Endothelial cell of umbilical vein (primary cell): ENCODE results near the gene ZNF672. TPM values are rescaled to one million over a fixed set of nuclear protein-coding genes. Genes with fewer than 3 reads are reported as not detected.

Experiments
- BruUV-seq: library from RNA; stranded (reverse); fragments of 400-500 nt; replicated peaks from 2 replicates; lab custom pipeline; 2021; lab: Mats Ljungman, UMichigan
- CTCF ChIA-PET: fragments of 300-600, 350-600 bp; sonication (Branson Sonifier 250); formaldehyde crosslinking; loops from one replicate; lab custom pipeline; 2021; ENCODE audit warnings: antibody characterized with exemption, inconsistent platforms; lab: Charles Lee
- POLR2A ChIA-PET: fragments of 300-600, 350-600 bp; sonication (Branson Sonifier 250); formaldehyde crosslinking; loops from one replicate; lab custom pipeline; 2021; ENCODE audit warnings: antibody characterized with exemption, inconsistent platforms; lab: Charles Lee
- DNase-seq: peaks from one replicate; pipeline ENCODE4 v3.0.0-alpha.2; 2011; ENCODE audit warnings: low read depth, low spot score
- FAIRE-seq: peaks from 2 replicates; lab custom pipeline; 2011; peaks lifted over from hg19 to GRCh38; lab: Jason Lieb, UNC
- H2AFZ ChIP-seq: 2 replicates; pipeline ENCODE4 v1.6.0; 2012; ENCODE audit warnings: low read depth, low read length, control low read depth, inconsistent platforms
- H3K27ac ChIP-seq: 2 replicates; pipeline ENCODE4 v1.5.1; 2011; ENCODE audit warnings: low read depth, mild to moderate bottlenecking, control low read depth, low read length, moderate library complexity; ENCODE audit not compliant: insufficient read depth
- H3K27me3 ChIP-seq, 2 experiments: 2 replicates each; pipeline versions ENCODE4 v1.6.0 to v1.6.1; 2011; ENCODE audit warnings: low read length in 2 of 2, mixed read lengths in 1 of 2; ENCODE audit not compliant: control insufficient read depth in 2 of 2, insufficient read depth in 2 of 2
- H3K36me3 ChIP-seq, 2 experiments: 2 replicates in 1 of 2; 3 replicates in 1 of 2; pipeline ENCODE4 v1.5.1; 2011; ENCODE audit warnings: low read length in 2 of 2, mild to moderate bottlenecking in 1 of 2, moderate library complexity in 1 of 2; ENCODE audit not compliant: control insufficient read depth in 2 of 2, insufficient read depth in 2 of 2; ENCODE audit errors: extremely low read depth in 1 of 2
- H3K4me1 ChIP-seq: 3 replicates; pipeline ENCODE4 v1.5.1; 2011; ENCODE audit warnings: mild to moderate bottlenecking, low read length; ENCODE audit not compliant: control insufficient read depth, insufficient read depth; ENCODE audit errors: extremely low read depth
- H3K4me2 ChIP-seq: 2 replicates; pipeline ENCODE4 v1.6.1; 2011; ENCODE audit warnings: low read length, control low read depth, mixed read lengths; ENCODE audit not compliant: insufficient read depth
- H3K4me3 ChIP-seq, 3 experiments: fragments of 200-600 bp in 1 of 3; sonication (generic), shearing (Covaris generic) in 1 of 3; replicated peaks in 1 of 3; 2 replicates each; pipeline ENCODE4 v1.5.1; 2011 to 2016; ENCODE audit warnings: control low read depth in 3 of 3, low read length in 3 of 3, mild to moderate bottlenecking in 2 of 3, inconsistent platforms in 1 of 3, low read depth in 1 of 3, moderate library complexity in 1 of 3; ENCODE audit not compliant: insufficient read depth in 1 of 3
- H3K79me2 ChIP-seq: 2 replicates; pipeline ENCODE4 v1.6.0; 2012; ENCODE audit warnings: low read length, inconsistent platforms; ENCODE audit not compliant: control insufficient read depth, insufficient read depth
- H3K9ac ChIP-seq: replicated peaks from 2 replicates; pipeline ENCODE3; 2011; ENCODE audit warnings: low read length, control low read depth; ENCODE audit not compliant: insufficient read depth; ENCODE audit errors: extremely low read depth
- H3K9me1 ChIP-seq: replicated peaks from 3 replicates; pipeline ENCODE4 v1.6.0; 2011; ENCODE audit warnings: mild to moderate bottlenecking, low read length; ENCODE audit not compliant: control insufficient read depth, insufficient read depth; ENCODE audit errors: extremely low read depth
- H3K9me3 ChIP-seq: replicated peaks from 2 replicates; pipeline ENCODE4 v1.5.1; 2012; ENCODE audit warnings: low read length, inconsistent platforms; ENCODE audit not compliant: control insufficient read depth, insufficient read depth
- H4K20me1 ChIP-seq: replicated peaks from 2 replicates; pipeline ENCODE3; 2011; ENCODE audit warnings: mild to moderate bottlenecking, low read length; ENCODE audit not compliant: control insufficient read depth, insufficient read depth; ENCODE audit errors: extremely low read depth
- EZH2 ChIP-seq: IDR thresholded peaks from 2 replicates; pipeline ENCODE4 v1.6.1; 2012; ENCODE audit warnings: borderline replicate concordance, low read depth, mild to moderate bottlenecking, moderate library complexity, low read length, inconsistent platforms; ENCODE audit not compliant: severe bottlenecking
- FOS ChIP-seq: IDR thresholded peaks from 2 replicates; pipeline ENCODE4 v1.6.1; 2011; ENCODE audit warnings: mild to moderate bottlenecking, low read length, moderate library complexity, borderline replicate concordance; ENCODE audit not compliant: insufficient read depth
- GATA2 ChIP-seq: IDR thresholded peaks from 2 replicates; pipeline ENCODE4 v1.7.0; 2011; ENCODE audit warnings: low read depth, mild to moderate bottlenecking, moderate library complexity, mixed read lengths, low read length; ENCODE audit not compliant: insufficient read length, insufficient read depth
- JUN ChIP-seq: IDR thresholded peaks from 2 replicates; pipeline ENCODE4 v1.6.1; 2011; ENCODE audit warnings: borderline replicate concordance, low read depth; ENCODE audit not compliant: insufficient read length, insufficient read depth
- MYC ChIP-seq: IDR thresholded peaks from one replicate; pipeline ENCODE4 v1.6.1; 2011; ENCODE audit warnings: mild to moderate bottlenecking, low read depth, low read length
- POLR2A ChIP-seq: IDR thresholded peaks from 2 replicates; pipeline ENCODE4 v1.6.1; 2012; ENCODE audit warnings: low read depth, mild to moderate bottlenecking, control low read depth, low read length
- dilution Hi-C: fragments of 300-500 bp; cut with MboI; formaldehyde crosslinking; loops from one replicate; pipeline ENCODE4 v1.15.0; 2019; ENCODE audit warnings: low sequenced_read_pairs; ENCODE audit not compliant: extremely low pct_ligation_motif_present
- intact Hi-C: fragments of 100-400 bp; cut with micrococcal nuclease; formaldehyde crosslinking; loops from one replicate; pipeline ENCODE4 v1.10.0; 2022
- polyA plus RNA-seq, 4 experiments: library from polyadenylated mRNA; depleted of rRNA in 3 of 4; stranded (reverse) in 3 of 4; unstranded in 1 of 4; fragments of >200 nt; gene quantifications; 2 replicates each; pipeline versions ENCODE4 v1.2.1 to v1.2.3, GENCODE V29; 2011 to 2012; ENCODE audit warnings: missing spikeins in 1 of 4
- total RNA-seq: library from RNA; stranded (reverse); gene quantifications from 2 replicates; pipeline ENCODE4 v1.2.3, GENCODE V29; 2021
- TF ChIP-seq, protein P1 (sequence below): IDR thresholded peaks from 2 replicates; pipeline ENCODE4 v1.6.1; 2011; ENCODE audit not compliant: insufficient read depth, insufficient read length

Gene ZNF672
- total and polyA plus RNA-seq, 2 donors (not counting 3 experiments of a cell fraction or from before 2014, with no cell fraction given): 20.1 to 29.6 TPM

GRCh38 chr1:248834343-248834940 lies 3.6 kb upstream of the ZNF672 start:
- BruUV-seq: no TSS peak
- Histone ChIP-seq H3K9me1 (no peaks in the 10 kb centered on the region), H3K4me1 (peaks cover 14% of the 10 kb centered on the region), H4K20me1 (no peaks in the 10 kb centered on the region), H3K27me3 (no peaks in the 10 kb centered on the region), H3K36me3 (no peaks in the 10 kb centered on the region), H3K9ac (no peak overlapping the region), H3K9me3 (no peaks in the 10 kb centered on the region), H3K4me3 (no peak overlapping the region), H3K4me2 (no peak overlapping the region), H3K79me2 (peaks cover 5% of the 10 kb centered on the region), H2AFZ (no peak overlapping the region), H3K27ac (no peak overlapping the region)
- TF ChIP-seq JUN (no peak), FOS (no peak), MYC (no peak), EZH2 (no peak), POLR2A (no peak)
- TF ChIP-seq, protein P1, sequence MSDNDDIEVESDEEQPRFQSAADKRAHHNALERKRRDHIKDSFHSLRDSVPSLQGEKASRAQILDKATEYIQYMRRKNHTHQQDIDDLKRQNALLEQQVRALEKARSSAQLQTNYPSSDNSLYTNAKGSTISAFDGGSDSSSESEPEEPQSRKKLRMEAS: no peak
- intact Hi-C loops (no loop called here), dilution Hi-C loops (no loop called here)
- no peak for DNase-seq
- POLR2A ChIA-PET: no interaction called here
- CTCF ChIA-PET: no interaction called here
- FAIRE-seq: no peak

DNA sequence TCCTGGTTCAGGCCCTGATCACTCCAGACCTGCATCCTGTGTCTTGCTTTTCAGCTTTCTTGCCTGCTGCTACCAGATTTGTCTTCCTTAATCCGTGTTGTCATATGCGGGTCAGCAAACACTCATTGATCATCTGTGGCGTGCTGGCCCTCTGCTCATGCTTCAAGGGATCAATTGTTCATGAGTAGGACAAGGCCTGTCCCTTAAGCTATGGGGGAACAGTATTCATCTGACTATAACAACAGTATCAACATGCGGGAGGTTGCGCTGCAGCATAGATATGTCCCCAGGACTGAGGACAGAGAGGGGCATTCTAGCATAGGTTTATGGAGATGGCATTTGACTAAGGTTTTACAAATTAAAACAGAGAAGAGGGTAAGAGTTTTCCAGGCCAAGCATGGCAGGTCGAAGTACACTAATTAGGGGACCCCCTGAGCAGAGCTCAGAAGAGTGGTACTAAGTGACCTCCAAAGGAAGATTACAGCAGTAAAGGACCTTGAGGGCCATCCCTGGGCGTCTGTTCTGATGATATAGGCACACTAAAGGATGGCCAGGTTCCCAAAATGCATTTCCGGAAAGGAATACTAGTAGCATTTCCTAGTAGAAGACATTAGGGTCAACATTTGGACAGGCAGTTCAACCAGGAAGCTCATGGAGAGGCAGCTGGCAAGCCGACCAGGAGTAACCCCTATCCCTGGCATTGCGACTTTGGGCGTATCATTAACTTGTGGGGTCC lies 811 bp upstream of the ZNF672 start:
- Histone ChIP-seq H3K36me3 (no peaks in the 10 kb centered on the region), H2AFZ (peak overlapping the region; percentile 77), H3K9me3 (no peaks in the 10 kb centered on the region), H3K4me1 (peaks cover 14% of the 10 kb centered on the region), H3K9me1 (no peaks in the 10 kb centered on the region), H3K9ac (peak overlapping the region; percentile 50), H3K4me2 (peak overlapping the region; percentile 88), H3K27me3 (no peaks in the 10 kb centered on the region), H4K20me1 (no peaks in the 10 kb centered on the region), H3K27ac (peak overlapping the region; percentile 25), H3K4me3 (peak overlapping the region; percentile 17 to 56 (median 44)), H3K79me2 (peaks cover 12% of the 10 kb centered on the region)
- CTCF ChIA-PET: interaction anchor here (0.7 to 2.3 kb wide), 3 partner anchors 10 to 1465 kb away, joined by 4 to 33 read pairs (median 12); partner anchors contain the start of genes SH3BP5L and ZNF692
- no peak for FAIRE-seq
- POLR2A ChIA-PET: interaction anchor here (0.5 to 3.1 kb wide), 6 partner anchors 9 to 36 kb away, joined by 5 to 14 read pairs (median 8); partner anchors contain the start of genes SH3BP5L and ZNF692
- DNase-seq: no peak
- BruUV-seq: no TSS peak
- dilution Hi-C loops (no loop called here), intact Hi-C loops (no loop called here)
- no peak for TF ChIP-seq GATA2
